Right lobe of liver (tissue), 6 donors: Measurements from ENCODE around the gene PRF1. TPM values are rescaled to one million over a fixed set of nuclear protein-coding genes. Genes with fewer than 3 reads are reported as not detected.

Source experiments
- ATAC-seq, 4 donors: fragments of 200-7000 bp; cut with Tn5 transposase; one replicate each; pipeline ENCODE4 v1.9.1; 2020; ENCODE audit warnings: mild to moderate bottlenecking in 4 of 4, moderate library complexity in 4 of 4
- DNase-seq, 3 donors: peaks; one replicate each; pipeline ENCODE4 v3.0.0-alpha.2; 2020
- H3K27ac ChIP-seq, 3 donors: fragments of 200-600 bp; one replicate each; pipeline ENCODE4 v1.8.0; 2022
- H3K27me3 ChIP-seq, 2 donors: fragments of 200-600 bp; one replicate each; pipeline ENCODE4 v1.8.0; 2022
- H3K36me3 ChIP-seq, 4 donors: fragments of 200-600 bp; sonication (generic) in 1 of 4; one replicate each; pipeline versions ENCODE4 v1.5.1 to v1.8.0; 2017 to 2022; ENCODE audit warnings: control low read depth in 1 of 4
- H3K4me1 ChIP-seq, 4 donors: fragments of 200-600 bp; sonication (generic) in 1 of 4; one replicate each; pipeline versions ENCODE4 v1.5.1 to v1.8.0; 2017 to 2022; ENCODE audit warnings: control low read depth in 1 of 4
- H3K4me3 ChIP-seq, 3 donors: fragments of 200-600 bp; one replicate each; pipeline ENCODE4 v1.8.0; 2022
- H3K9me3 ChIP-seq, 4 donors: fragments of 200-600 bp; sonication (generic) in 1 of 4; one replicate each; pipeline versions ENCODE4 v1.5.1 to v1.8.0; 2017 to 2022; ENCODE audit warnings: control low read depth in 1 of 4
- CTCF ChIP-seq, 4 donors: fragments of 200-600 bp in 3 of 4; fragments of 450-650 bp in 1 of 4; IDR thresholded peaks; one replicate each; pipeline versions ENCODE4 v1.5.1 to v1.8.0; 2016 to 2022; ENCODE audit warnings: antibody characterized with exemption in 4 of 4, mild to moderate bottlenecking in 2 of 4
- POLR2A ChIP-seq: fragments of 450-650 bp; IDR thresholded peaks from one replicate; pipeline ENCODE4 v1.6.1; 2017; ENCODE audit warnings: antibody characterized with exemption, mild to moderate bottlenecking
- WGBS: methylation state at CpG from one replicate; pipeline ENCODE4 v1.1.6; 2018; ENCODE audit warnings: low coverage, low lambda C conversion rate; ENCODE audit not compliant: insufficient coverage; ENCODE audit errors: missing lambda C conversion rate; 5-methylcytosine and 5-hydroxymethylcytosine counted together
- intact Hi-C, 2 donors: fragments of 100-400 bp; cut with DNase I; formaldehyde crosslinking; loops; one replicate each; pipeline versions ENCODE4 v1.11.2 to v1.14.1; 2022
- total RNA-seq, 6 experiments: library from RNA; depleted of rRNA in 2 of 6; stranded (reverse); fragments of >200 nt in 2 of 6; fragmentation: NEBNext Ultra II Directional in 3 of 6; extraction: Animal tissue kit (Norgen Biotek cat#: 25700) in 3 of 6; gene quantifications; one replicate each; pipeline versions ENCODE4 v1.1.0 to v1.2.4, GENCODE V29; 2016 to 2023
- donor health status: DM: no; HTN: yes; CAD: no.
- donor health status: DM: no; HTN: no; CAD: no.
- donor health status: DM: no; HTN: no; CAD: no.
- donor health status: DM: no; HTN: yes; CAD: no.
- donor health status: DM: no; HTN: yes; CAD: no.

PRF1 gene
- total RNA-seq, 6 experiments from 2014 or later, result 1.7 to 6.5 (median 3.1) TPM

GRCh38 chr10:70558295-70558694, 44.2 kb downstream of the PRF1 start:
- H3K27me3 ChIP-seq, result no peaks in the 10 kb centered on the region
- no peaks in the 10 kb centered on the region for H3K4me1 ChIP-seq
- no peaks in the 10 kb centered on the region for H3K36me3 ChIP-seq
- no peak overlapping the region for H3K4me3 ChIP-seq
- no peaks in the 10 kb centered on the region for H3K9me3 ChIP-seq
- intact Hi-C loops, result no loop called here
- ATAC-seq, result no peak
- peak in 1 of 3 donors; percentile 3 for DNase-seq
- H3K27ac ChIP-seq, result no peak overlapping the region
- 60% methylated on average over 8 of the region's 11 CpGs for WGBS
- TF ChIP-seq CTCF (IDR thresholded peaks at IDR 0.05) (no peak), POLR2A (no peak)

- TF ChIP-seq CTCF (IDR thresholded peaks at IDR 0.05), result no peak
- intact Hi-C loops, result no loop called here
- Histone ChIP-seq H3K4me3 (no peak overlapping the region), H3K4me1 (no peaks in the 10 kb centered on the region), H3K9me3 (no peaks in the 10 kb centered on the region), H3K27ac (no peak overlapping the region), H3K36me3 (no peaks in the 10 kb centered on the region), H3K27me3 (no peaks in the 10 kb centered on the region)
- DNase-seq (peak in 1 of 3 donors; percentile 2), ATAC-seq (no peak)
- 33% methylated on average over 1 of the region's 2 CpGs for WGBS
These were observed 44.7 kb downstream of the PRF1 start for GRCh38 chr10:70557876-70558275.

GRCh38 chr10:70557086-70557845, 45.3 kb downstream of the PRF1 start:
- Histone ChIP-seq H3K27ac (no peak overlapping the region), H3K9me3 (no peaks in the 10 kb centered on the region), H3K27me3 (no peaks in the 10 kb centered on the region), H3K4me3 (no peak overlapping the region), H3K36me3 (no peaks in the 10 kb centered on the region), H3K4me1 (no peaks in the 10 kb centered on the region)
- DNase-seq (peak in 1 of 3 donors; percentile 10), ATAC-seq (no peak)
- intact Hi-C loops, result no loop called here
- WGBS, result 84% methylated on average over 6 of the region's 11 CpGs
- TF ChIP-seq CTCF (IDR thresholded peaks at IDR 0.05), result no peak
- no peak for TF ChIP-seq POLR2A

DNA sequence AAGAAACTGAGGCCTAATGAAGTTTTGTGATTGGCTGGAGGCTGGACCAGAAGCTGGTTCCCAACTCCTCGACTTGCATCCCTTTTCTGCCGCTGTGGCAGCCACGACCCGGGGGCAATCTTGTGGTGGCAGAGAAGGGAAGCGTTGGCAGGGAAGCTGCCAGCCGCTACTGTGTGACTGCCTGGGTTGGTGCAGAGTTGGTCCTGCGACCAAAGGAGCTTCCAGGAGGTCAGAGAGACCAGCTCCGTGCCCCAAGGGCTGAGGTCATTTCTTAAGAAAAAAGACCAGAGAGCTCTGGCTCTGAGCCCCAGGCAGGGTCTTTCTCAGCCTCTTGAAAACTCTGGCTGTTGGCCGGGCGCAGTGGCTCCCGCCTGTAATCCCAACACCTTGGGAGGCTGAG, 47.2 kb downstream of the PRF1 start:
- Histone ChIP-seq H3K9me3 (no peaks in the 10 kb centered on the region), H3K36me3 (no peaks in the 10 kb centered on the region), H3K4me1 (no peaks in the 10 kb centered on the region), H3K27me3 (no peaks in the 10 kb centered on the region), H3K4me3 (no peak overlapping the region), H3K27ac (no peak overlapping the region)
- DNase-seq (no peak), ATAC-seq (no peak)
- no peak for TF ChIP-seq CTCF (IDR thresholded peaks at IDR 0.05)
- no peak for TF ChIP-seq POLR2A
- intact Hi-C loops, result no loop called here
- 90% methylated on average over 2 of the region's 11 CpGs for WGBS
